Keratinocyte (primary cell): ENCODE results near the gene PCDH9. TPM values are rescaled to one million over a fixed set of nuclear protein-coding genes. Genes with fewer than 3 reads are reported as not detected.

Experiments
- DNase-seq: peaks from one replicate; pipeline ENCODE4 v3.0.0-alpha.2; 2011; ENCODE audit warnings: low read depth, missing footprints, low spot score
- FAIRE-seq: peaks from 2 replicates; lab custom pipeline; 2011; peaks lifted over from hg19 to GRCh38; lab: Jason Lieb, UNC
- H2AFZ ChIP-seq: 2 replicates; pipeline ENCODE4 v1.6.0; 2012; ENCODE audit warnings: low read length, control low read depth, inconsistent platforms; ENCODE audit not compliant: control insufficient read depth
- H3K27ac ChIP-seq: 2 replicates; pipeline ENCODE4 v1.5.1; 2011; ENCODE audit warnings: low read length; ENCODE audit not compliant: control insufficient read depth, insufficient read depth
- H3K27me3 ChIP-seq: 3 replicates; pipeline ENCODE4 v1.6.0; 2011; ENCODE audit warnings: low read length; ENCODE audit not compliant: control insufficient read depth, insufficient read depth; ENCODE audit errors: extremely low read depth
- H3K36me3 ChIP-seq, 2 experiments: 2 replicates in 1 of 2; 3 replicates in 1 of 2; pipeline ENCODE4 v1.5.1; 2011; ENCODE audit warnings: low read length in 2 of 2, mild to moderate bottlenecking in 1 of 2; ENCODE audit not compliant: control insufficient read depth in 2 of 2, insufficient read depth in 2 of 2; ENCODE audit errors: extremely low read depth in 1 of 2
- H3K4me1 ChIP-seq: 3 replicates; pipeline ENCODE4 v1.5.1; 2011; ENCODE audit warnings: low read length; ENCODE audit not compliant: control insufficient read depth, insufficient read depth; ENCODE audit errors: extremely low read depth
- H3K4me2 ChIP-seq: 3 replicates; pipeline ENCODE4 v1.6.0; 2011; ENCODE audit warnings: low read depth, low read length; ENCODE audit not compliant: control insufficient read depth, insufficient read depth; ENCODE audit errors: extremely low read depth
- H3K4me3 ChIP-seq, 3 experiments: fragments of 200-600 bp in 1 of 3; sonication (generic) in 1 of 3; 2 replicates in 2 of 3; 3 replicates in 1 of 3; pipeline ENCODE4 v1.5.1; 2011 to 2016; ENCODE audit warnings: low read length in 3 of 3, mild to moderate bottlenecking in 3 of 3, control low read depth in 2 of 3, inconsistent platforms in 1 of 3, low read depth in 1 of 3, mixed read lengths in 1 of 3, mixed run types in 1 of 3, moderate library complexity in 1 of 3; ENCODE audit not compliant: control insufficient read depth in 2 of 3, insufficient read depth in 2 of 3; ENCODE audit errors: extremely low read depth in 1 of 3
- H3K79me2 ChIP-seq: 2 replicates; pipeline ENCODE4 v1.6.0; 2012; ENCODE audit warnings: low read length; ENCODE audit not compliant: control insufficient read depth, insufficient read depth
- H3K9ac ChIP-seq: 3 replicates; pipeline ENCODE4 v1.6.0; 2011; ENCODE audit warnings: low read length; ENCODE audit not compliant: control insufficient read depth, insufficient read depth; ENCODE audit errors: extremely low read depth
- H3K9me1 ChIP-seq: 3 replicates; pipeline ENCODE4 v1.6.0; 2011; ENCODE audit warnings: low read length; ENCODE audit not compliant: control insufficient read depth, insufficient read depth; ENCODE audit errors: extremely low read depth
- H3K9me3 ChIP-seq: 2 replicates; pipeline ENCODE4 v1.5.1; 2012; ENCODE audit warnings: low read depth, low read length; ENCODE audit not compliant: control insufficient read depth
- H4K20me1 ChIP-seq: 3 replicates; pipeline ENCODE4 v1.6.0; 2011; ENCODE audit warnings: low read length; ENCODE audit not compliant: control insufficient read depth, insufficient read depth; ENCODE audit errors: extremely low read depth
- CTCF ChIP-seq, 3 experiments: IDR thresholded peaks in 1 of 3; conservative IDR thresholded peaks in 1 of 3; optimal IDR thresholded peaks in 1 of 3; 2 replicates in 2 of 3; 3 replicates in 1 of 3; pipeline versions ENCODE3 to v1.5.1; 2011; ENCODE audit warnings: low read length in 3 of 3, mild to moderate bottlenecking in 3 of 3, moderate library complexity in 2 of 3, control low read depth in 1 of 3, inconsistent platforms in 1 of 3; ENCODE audit not compliant: insufficient read depth in 2 of 3; ENCODE audit errors: extremely low read depth in 1 of 3
- EZH2 ChIP-seq: IDR thresholded peaks from one replicate; pipeline ENCODE4 v1.6.1; 2012; ENCODE audit warnings: inconsistent platforms, mild to moderate bottlenecking, low read length, moderate library complexity
- dilution Hi-C: fragments of 300-500 bp; cut with MboI; formaldehyde crosslinking; loops from one replicate; pipeline ENCODE4 v1.7.0; 2020; ENCODE audit warnings: low sequenced_read_pairs; ENCODE audit not compliant: extremely low pct_ligation_motif_present
- polyA plus RNA-seq, 5 experiments: library from polyadenylated mRNA; depleted of rRNA in 3 of 5; stranded (reverse) in 3 of 5; stranded (forward) in 1 of 5; unstranded in 1 of 5; fragments of >200 nt; gene quantifications; 1 replicate in 1 of 5; 2 replicates in 3 of 5; 3 replicates in 1 of 5; pipeline versions ENCODE4 v1.2.1 to v1.2.3, GENCODE V29; 2011 to 2012; ENCODE audit warnings: missing spikeins in 2 of 5, low read depth in 1 of 5, low replicate concordance in 1 of 5

The PCDH9 gene
- polyA plus RNA-seq, 1 donor (not counting 4 experiments of a cell fraction or from before 2014, with no cell fraction given) = 0.21 TPM

GRCh38 chr13:67275351-67275960, 45.3 kb upstream of the PCDH9 start:
- Histone ChIP-seq H3K9me3 (no peaks in the 10 kb centered on the region), H4K20me1 (no peaks in the 10 kb centered on the region), H3K4me1 (no peaks in the 10 kb centered on the region), H3K27ac (no peak overlapping the region), H3K9me1 (no peaks in the 10 kb centered on the region), H3K4me2 (no peak overlapping the region), H3K9ac (no peak overlapping the region), H3K79me2 (no peaks in the 10 kb centered on the region), H3K4me3 (no peak overlapping the region), H2AFZ (no peak overlapping the region), H3K36me3 (no peaks in the 10 kb centered on the region), H3K27me3 (no peaks in the 10 kb centered on the region)
- dilution Hi-C loops = no loop called here
- FAIRE-seq = no peak
- DNase-seq = no peak
- no peak for TF ChIP-seq EZH2
- no peak for TF ChIP-seq CTCF (optimal IDR thresholded peaks at IDR 0.05 in 1 of 3, IDR thresholded peaks at IDR 0.05 in 1 of 3, conservative IDR thresholded peaks at IDR 0.05 in 1 of 3; ENCODE audit: extremely low read depth in 1 of 3, insufficient read depth in 2 of 3, low read length in 3 of 3)

GRCh38 chr13:67273001-67273400, 42.9 kb upstream of the PCDH9 start:
- no peak overlapping the region for H3K4me3 ChIP-seq
- no peaks in the 10 kb centered on the region for H4K20me1 ChIP-seq
- H3K27ac ChIP-seq = no peak overlapping the region
- H3K9me1 ChIP-seq = no peaks in the 10 kb centered on the region
- DNase-seq (no peak), FAIRE-seq (no peak)
- H3K79me2 ChIP-seq = no peaks in the 10 kb centered on the region
- no peaks in the 10 kb centered on the region for H3K36me3 ChIP-seq
- no peak overlapping the region for H3K9ac ChIP-seq
- TF ChIP-seq EZH2 (no peak), CTCF (optimal IDR thresholded peaks at IDR 0.05 in 1 of 3, IDR thresholded peaks at IDR 0.05 in 1 of 3, conservative IDR thresholded peaks at IDR 0.05 in 1 of 3; ENCODE audit: extremely low read depth in 1 of 3, insufficient read depth in 2 of 3, low read length in 3 of 3) (no peak)
- H3K4me2 ChIP-seq = no peak overlapping the region
- no peaks in the 10 kb centered on the region for H3K9me3 ChIP-seq
- dilution Hi-C loops = no loop called here
- H3K4me1 ChIP-seq = no peaks in the 10 kb centered on the region
- no peaks in the 10 kb centered on the region for H3K27me3 ChIP-seq
- H2AFZ ChIP-seq = no peak overlapping the region
